ENCODE results near the gene FAF1.

GRCh38 chr1:50645139-50645538 lies 314.9 kb downstream of the FAF1 start:
- TF ChIP-seq, protein P1, sequence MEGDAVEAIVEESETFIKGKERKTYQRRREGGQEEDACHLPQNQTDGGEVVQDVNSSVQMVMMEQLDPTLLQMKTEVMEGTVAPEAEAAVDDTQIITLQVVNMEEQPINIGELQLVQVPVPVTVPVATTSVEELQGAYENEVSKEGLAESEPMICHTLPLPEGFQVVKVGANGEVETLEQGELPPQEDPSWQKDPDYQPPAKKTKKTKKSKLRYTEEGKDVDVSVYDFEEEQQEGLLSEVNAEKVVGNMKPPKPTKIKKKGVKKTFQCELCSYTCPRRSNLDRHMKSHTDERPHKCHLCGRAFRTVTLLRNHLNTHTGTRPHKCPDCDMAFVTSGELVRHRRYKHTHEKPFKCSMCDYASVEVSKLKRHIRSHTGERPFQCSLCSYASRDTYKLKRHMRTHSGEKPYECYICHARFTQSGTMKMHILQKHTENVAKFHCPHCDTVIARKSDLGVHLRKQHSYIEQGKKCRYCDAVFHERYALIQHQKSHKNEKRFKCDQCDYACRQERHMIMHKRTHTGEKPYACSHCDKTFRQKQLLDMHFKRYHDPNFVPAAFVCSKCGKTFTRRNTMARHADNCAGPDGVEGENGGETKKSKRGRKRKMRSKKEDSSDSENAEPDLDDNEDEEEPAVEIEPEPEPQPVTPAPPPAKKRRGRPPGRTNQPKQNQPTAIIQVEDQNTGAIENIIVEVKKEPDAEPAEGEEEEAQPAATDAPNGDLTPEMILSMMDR (IDR thresholded peaks at IDR 0.05) = no peak
- TF ChIP-seq POLR2A (IDR thresholded peaks at IDR 0.05) = no peak
- no peak for TF ChIP-seq POLR2AphosphoS5 (IDR thresholded peaks at IDR 0.05)

Measured in transverse colon (tissue), 4 donors.